GM19468 (cell line): ENCODE measurements around the gene ACAT1.
"Not testable (repeated sequence)": the region's sequence is repeated elsewhere in the genome, so short reads cannot be mapped to it uniquely, and the experiment has no call there.

ENCODE experiments used
- ATAC-seq: cut with Tn5 transposase; IDR thresholded peaks from one replicate; pipeline ENCODE4 v1.9.1; 2021; ENCODE audit warnings: mild to moderate bottlenecking, moderate library complexity, moderate number of reproducible peaks; ENCODE audit not compliant: unreplicated experiment; ENCODE audit errors: extremely low read depth

Gene ACAT1

GRCh38 chr11:108121274-108122155 is at the start of gene ACAT1:
Gene ACAT1, plus strand, starts transcription at chr11:108121567. Its CDS starts 40 bp downstream, at chr11:108121607.
- ATAC-seq = peak; percentile 98

- ATAC-seq = no peak
These were observed 36.6 kb upstream of the ACAT1 start for GRCh38 chr11:108084811-108085210.

GRCh38 chr11:108085672-108086071 is 35.7 kb upstream of the ACAT1 start:
- ATAC-seq = no peak

GRCh38 chr11:108092134-108092533 is 29.2 kb upstream of the ACAT1 start:
- no peak for ATAC-seq

DNA sequence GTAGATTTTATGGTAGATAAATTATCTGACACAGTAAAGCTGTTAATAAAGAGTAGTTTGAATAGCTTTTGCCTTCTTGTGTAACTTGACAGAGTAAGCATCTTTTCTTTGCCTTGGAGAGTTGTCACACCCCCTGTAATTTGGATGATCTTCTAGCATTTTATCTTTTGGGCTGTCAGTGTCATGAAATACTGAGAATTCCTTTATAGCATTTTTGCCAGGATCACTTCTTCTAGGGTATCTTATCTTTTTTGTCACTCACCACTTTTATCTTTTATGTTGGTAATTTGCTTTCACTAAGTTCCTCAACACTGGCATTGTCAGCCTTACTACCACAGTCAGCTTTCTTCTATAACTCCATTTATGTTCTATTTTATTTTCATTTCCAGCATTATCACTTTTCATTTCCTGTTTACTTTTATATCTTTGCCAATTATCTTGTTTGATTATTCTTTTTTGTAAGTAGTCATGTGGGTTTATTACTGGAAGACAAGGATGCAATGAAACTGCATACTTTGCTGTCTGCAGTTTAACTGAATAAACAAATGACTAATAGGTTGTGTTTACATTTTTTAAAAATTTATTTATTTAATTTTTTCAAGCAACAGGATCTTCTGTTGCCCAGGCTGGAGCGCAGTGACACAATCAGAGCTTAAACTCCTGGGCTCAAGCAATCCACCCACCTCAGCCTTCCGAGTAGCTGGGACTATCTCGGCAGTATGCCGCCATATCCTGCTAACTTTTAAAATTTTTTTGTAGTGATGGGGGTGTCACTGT is 28.1 kb upstream of the ACAT1 start:
- ATAC-seq = no peak

DNA sequence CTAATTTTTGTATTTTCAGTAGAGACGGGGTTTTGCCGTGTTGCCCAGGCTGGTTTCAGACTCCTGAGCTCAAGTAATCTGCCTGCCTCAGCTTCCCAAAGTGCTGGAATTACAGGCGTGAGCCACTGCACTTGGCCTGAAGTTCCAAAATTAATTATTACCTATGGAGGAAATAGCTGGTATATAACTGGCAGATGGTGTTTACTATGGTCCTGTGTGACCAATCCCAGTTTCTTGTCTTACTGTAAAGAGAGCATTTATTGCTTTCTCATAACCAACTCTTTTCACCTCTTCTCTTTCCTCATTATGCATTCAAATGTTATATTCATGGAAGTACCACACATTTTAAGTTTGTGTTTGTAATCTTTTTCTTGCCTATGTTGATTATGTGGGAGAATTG is 24.2 kb upstream of the ACAT1 start:
- no peak for ATAC-seq

DNA sequence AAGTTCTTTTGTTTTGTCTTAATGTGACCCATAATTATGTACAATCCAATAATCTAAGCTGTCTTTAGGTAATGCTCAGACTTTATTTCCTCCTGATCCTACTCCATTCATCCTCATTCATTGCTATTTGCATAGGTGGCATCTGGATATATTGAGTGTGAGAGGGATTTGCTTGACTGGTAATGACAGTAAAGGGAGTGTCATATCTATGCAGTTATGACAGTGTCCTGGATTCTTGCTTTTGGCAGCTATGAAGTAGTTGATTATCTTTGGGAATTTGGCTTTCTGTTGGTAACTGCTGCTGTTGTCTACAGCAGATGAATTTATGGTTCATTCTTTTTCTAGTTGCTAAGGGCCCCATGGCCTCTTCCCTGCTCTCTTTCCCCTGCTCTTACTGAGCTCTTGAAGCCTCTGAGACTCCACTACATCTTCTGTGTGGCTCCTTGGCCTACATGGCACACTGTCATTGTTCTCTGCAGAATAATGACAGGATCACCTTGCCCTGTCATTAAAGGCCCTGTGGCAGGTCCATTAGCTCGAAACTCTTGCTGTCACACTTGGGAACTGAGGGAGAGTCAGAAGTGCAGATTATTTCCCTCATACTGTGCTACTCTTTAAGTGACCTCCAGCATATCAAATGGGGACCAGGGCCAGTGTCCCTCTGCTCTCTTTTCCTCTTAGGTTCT is 20.1 kb upstream of the ACAT1 start:
- ATAC-seq = no peak

DNA sequence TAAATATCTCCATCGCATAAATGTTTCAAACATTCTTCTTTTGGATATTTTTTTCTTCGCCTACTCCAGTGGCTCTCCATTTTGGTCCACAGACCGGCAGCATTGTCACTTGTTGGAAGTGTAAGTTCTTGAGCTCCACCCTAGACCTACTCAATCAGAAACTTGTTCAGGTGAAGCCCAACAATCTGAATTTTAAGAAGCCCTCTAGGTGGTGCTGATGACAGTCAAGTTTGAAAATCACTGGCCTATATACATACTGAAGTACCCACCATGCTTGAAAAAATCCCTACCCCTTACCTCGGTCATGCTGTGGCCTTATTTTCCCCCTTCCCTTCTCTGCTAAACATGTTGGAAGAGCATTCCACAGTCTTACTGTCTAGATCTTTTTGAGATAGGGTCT is 10.2 kb upstream of the ACAT1 start:
- ATAC-seq = no peak

GRCh38 chr11:108112057-108112456 is 9.3 kb upstream of the ACAT1 start:
- ATAC-seq = no peak

GRCh38 chr11:108115500-108116140 is 5.7 kb upstream of the ACAT1 start:
- no peak for ATAC-seq

DNA sequence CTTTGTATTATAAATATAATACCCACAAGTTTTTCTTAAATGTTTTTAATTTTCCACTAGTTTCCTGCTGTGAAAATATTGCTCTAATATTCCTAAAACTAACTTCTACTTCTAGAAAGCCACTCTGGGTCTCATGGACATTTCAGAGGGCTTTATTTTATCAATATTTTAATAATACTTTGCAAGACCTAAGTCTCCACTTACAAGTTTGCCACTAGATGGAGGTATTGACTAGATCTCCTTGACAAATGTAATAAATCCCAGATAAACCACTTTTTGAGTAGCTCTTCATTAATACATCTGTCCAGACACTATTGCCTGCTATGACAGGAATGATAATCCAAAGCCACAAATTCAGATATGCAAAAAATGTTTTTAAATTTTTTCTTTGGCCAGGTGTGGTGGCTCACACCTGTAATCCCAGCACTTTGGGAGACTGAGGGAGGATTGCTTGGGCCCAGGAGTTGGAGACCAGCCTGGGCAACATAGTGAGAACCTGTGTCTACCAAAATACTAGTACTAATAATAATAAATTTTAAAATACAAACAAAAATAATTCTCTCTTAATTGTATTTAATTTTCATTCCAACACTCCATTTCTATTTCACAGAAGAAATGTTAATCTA is 3.5 kb upstream of the ACAT1 start:
- ATAC-seq = no peak

DNA sequence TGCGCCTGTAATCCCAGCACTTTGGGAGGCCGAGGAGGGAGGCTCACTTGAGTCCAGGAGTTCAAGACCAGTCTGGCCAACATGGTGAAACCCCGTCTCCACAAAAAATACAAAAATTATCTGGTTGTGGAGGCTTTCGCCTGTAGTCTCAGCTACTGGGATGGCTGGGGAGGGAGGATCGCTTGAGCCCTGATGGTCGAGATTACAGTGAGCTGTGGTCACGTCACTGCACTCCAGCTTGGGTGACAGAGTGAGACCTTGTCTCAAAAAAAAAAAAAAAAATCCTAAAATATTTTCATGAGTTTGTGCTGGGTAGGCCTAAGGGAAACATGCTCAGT is 462 bp upstream of the ACAT1 start:
- not testable (repeated sequence) for ATAC-seq

- no peak for ATAC-seq
These were observed 830 bp downstream of the ACAT1 start for GRCh38 chr11:108122166-108122628.

- ATAC-seq = no peak
These were observed 3.7 kb downstream of the ACAT1 start for GRCh38 chr11:108125096-108125495.

DNA sequence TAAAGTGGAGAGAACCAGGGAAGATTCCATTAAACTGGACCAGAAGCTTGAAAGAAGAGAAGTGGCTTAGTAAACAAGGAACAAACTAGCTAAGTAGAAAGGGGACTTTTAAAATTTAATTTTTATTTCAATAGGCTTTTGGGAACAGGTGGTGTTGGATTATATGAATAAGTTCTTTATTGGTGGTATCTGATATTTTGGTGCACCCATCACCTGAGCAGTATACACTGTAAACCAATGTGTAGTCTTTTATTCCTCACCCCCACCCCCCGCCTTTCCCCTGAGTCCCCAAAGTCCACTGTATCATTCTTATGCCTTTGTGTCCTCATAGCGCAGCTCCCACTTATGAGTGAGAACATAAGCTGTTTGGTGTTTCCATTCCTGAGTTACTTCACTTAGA is 7.4 kb downstream of the ACAT1 start:
- no peak for ATAC-seq

DNA sequence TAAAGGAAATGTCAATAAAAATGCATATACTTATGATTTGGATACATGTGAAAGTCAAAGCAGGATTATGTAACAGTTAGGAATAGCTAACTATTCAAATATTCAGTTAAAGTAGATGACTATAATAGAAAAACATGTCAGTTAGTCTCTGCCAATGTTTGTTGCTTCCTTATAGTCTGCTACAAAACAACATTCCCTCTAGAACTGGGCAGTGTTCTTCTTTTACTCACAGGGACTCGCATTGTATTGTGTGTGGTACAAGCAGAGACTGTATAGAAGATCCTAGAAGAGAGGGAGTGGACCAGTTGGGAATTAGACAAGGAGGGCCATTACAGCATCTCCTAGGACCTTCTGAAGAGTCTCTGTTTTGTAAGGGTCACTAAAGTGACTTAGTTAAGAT is 10.6 kb downstream of the ACAT1 start:
- no peak for ATAC-seq

GRCh38 chr11:108132993-108133538 is 11.7 kb downstream of the ACAT1 start:
- ATAC-seq = not testable (repeated sequence)

GRCh38 chr11:108135845-108136544 is 14.6 kb downstream of the ACAT1 start:
- no peak for ATAC-seq

DNA sequence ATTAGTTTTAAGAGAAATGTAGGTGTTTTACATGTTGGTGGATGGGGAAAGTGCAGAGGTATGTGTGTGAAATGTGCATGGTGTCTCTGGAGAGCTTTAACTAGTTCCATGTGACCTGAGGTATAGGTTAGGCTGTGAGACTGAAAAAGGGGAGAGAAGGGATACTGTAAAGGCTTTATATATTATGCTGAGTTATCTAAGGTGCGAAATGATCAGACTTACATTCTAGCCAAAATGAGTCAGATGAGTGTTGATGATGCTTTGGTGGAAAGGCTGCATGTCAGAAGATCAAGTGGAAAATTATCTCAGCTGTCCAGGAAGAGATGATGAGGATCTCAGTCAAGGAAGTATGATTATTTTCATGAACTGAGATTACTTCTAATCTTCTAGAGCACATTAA is 15.8 kb downstream of the ACAT1 start:
- ATAC-seq = no peak
